OCI-M1 (cell line): Measurements from ENCODE around the gene EIF3J.
"Not testable (repeated sequence)": the region's sequence is repeated elsewhere in the genome, so short reads cannot be mapped to it uniquely, and the experiment has no call there.

Source experiments
- DNase-seq: peaks from one replicate; lab custom pipeline; 2025; lab: John Stamatoyannopoulos, UW

The EIF3J gene

GRCh38 chr15:44542596-44542995 is 5.6 kb downstream of the EIF3J start:
- DNase-seq = peak; percentile 39

DNA sequence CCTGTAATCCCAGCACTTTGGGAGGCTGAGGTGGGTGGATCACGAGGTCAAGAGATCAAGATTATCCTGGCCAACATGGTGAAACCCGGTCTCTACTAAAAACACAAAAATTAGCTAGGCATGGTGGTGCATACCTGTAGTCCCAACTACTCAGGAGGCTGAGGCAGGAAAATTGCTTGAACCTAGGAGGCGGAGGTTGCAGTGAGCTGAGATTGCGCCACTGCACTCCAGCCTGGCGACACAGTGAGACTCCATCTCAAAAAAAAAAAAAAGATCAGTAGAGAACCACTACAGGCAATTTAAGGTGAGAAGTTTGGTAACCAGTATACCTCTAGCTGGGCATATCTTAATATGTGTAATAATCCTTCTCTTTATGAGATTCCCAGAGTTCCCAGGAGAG is 7.8 kb downstream of the EIF3J start:
- DNase-seq = not testable (repeated sequence)

DNA sequence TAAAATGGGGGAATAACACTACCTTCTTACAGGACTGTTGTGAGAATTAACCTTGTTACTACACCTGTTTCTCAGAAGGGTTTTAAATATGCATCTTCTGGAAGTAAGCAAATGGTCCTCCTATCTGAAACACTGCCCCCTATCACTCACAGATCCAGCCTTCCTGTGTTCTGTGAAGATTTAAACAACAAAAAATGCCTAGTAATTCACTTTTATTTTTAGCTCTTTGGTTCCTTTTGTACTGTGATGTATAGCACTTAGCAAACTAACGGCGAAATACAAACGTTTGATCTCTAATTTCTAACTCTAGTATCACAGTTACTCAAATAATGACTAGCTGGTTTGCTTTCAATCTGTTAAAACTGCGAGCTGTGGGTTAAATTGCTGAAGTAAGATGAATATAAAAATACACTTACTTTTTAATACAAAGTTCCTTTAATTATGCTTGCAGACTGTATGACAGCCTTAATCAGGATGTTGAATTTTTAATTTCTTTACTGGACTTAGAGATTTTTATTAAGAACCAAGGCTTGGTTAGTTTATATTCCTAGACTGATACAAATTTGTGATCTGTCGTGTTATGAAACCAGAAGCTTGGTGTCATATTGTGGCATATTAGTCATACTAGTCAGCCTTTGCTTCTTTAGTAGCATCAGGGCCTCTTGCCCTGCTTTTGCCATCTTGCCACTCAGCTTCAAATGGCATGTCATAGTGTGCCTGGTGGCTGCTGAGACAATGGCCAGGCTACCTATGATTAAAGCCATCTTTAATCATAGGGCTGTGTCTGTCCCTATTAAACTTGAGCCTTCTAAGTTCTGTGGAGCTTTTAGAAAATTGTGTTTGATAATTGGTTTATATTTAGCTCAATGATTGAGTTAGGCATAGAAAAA is 9.2 kb downstream of the EIF3J start:
- DNase-seq = peak; percentile 36

- DNase-seq = not testable (repeated sequence)
Measured at GRCh38 chr15:44549152-44549551, 12.2 kb downstream of the EIF3J start.

DNA sequence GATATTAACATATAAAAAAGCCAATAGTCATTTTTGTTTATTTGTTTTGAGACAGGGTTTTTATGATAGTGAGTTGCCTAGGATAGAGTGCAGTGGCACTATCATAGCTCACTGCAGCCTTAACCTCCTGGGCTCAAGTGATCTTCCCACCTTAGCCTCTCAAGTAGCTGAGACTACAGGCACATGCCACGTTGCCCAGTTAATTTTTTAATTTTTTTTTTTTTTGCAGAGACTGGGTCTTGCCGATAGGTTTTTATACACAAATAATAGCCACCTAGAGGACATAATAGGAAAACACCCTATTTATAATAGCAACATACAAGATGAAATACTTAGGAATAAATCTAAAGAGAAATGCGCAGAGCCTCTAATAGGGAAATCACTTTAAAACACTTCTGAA is 13.3 kb downstream of the EIF3J start:
- peak; percentile 13 for DNase-seq

DNA sequence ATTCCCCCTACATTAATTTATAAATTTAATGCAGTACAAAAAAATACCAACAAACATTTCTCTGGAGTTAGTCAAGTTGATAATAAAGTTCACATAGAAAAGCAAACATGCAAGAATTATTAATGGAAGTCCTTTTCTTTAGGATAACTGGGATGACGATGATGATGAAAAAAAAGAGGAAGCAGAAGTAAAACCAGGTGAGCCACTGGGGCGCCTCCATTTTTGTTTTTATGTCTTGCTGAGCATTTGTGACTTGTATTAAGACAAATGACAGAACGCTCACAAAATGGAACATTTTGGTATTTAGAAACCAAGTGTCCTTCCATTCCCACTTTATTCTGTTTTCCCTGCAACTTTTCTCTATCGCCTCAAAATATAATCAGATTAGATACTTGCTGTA is 13.8 kb downstream of the EIF3J start:
- DNase-seq = no peak

GRCh38 chr15:44554934-44555723 is 18.2 kb downstream of the EIF3J start:
- peak; percentile 51 for DNase-seq

- not testable (repeated sequence) for DNase-seq
Measured at GRCh38 chr15:44560926-44561325, 24.0 kb downstream of the EIF3J start.

GRCh38 chr15:44565387-44566154 is 28.6 kb downstream of the EIF3J start:
- no peak for DNase-seq

DNA sequence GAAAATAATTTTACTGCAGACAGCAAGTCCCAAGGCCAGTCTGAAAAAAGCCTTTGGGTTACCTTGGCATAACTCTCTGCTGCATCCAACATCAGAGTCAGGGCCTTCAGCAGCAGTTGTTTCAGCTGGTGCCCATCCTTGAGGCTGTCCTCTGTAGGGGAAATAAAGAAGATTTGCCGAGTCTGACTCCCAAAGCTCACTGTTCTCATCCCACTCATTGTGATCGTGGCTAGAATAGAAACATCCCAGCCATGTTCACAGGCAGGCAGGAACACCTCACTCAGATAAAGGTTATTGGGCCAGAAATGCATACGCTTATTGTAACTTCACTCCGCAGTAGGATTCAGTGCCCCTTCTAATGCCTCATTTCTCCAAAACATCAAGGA is 29.2 kb downstream of the EIF3J start:
- no peak for DNase-seq

DNA sequence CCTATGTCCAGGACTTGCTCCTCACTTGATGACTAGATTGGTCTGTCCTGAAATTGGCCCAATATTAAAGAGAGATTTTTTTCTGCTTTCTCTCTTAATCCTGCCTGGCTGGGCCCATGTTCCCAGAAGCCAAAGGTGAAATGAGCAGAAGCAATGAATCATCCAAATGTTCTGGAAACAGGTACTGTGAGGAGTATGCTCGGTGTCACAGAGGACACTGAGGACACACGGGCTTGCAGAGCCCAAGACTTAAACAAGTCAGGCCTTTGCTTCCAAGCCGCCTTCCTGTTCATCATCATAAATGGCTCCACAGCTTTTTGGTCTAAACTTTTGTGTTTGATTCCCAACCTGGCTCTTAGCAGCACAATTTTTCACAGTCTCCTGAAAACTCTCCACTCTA is 31.4 kb downstream of the EIF3J start:
- no peak for DNase-seq

DNA sequence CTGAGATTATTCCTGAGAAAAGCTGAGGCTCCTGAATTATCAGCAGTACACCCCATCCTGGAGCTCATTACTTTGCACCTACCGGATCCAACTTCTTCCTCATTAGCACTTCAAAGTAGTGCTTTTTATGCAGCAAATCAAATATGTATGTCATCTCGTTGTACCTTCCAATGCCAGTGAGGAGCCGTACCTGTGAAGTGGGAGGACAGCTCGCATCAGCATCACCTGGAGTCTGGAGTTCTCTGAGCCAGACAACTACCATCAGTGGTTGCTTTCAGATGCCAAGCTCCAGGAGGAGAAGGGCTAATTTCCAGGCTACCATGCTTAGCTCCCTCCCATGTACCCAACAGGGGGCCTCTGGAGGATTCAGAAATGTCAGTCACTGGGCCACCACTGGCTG is 32.4 kb downstream of the EIF3J start:
- DNase-seq = no peak

- no peak for DNase-seq
Measured at GRCh38 chr15:44570361-44570760, 33.4 kb downstream of the EIF3J start.

- no peak for DNase-seq
Measured at GRCh38 chr15:44573386-44573785, 36.4 kb downstream of the EIF3J start.

- no peak for DNase-seq
Measured at GRCh38 chr15:44574734-44575133, 37.8 kb downstream of the EIF3J start.

DNA sequence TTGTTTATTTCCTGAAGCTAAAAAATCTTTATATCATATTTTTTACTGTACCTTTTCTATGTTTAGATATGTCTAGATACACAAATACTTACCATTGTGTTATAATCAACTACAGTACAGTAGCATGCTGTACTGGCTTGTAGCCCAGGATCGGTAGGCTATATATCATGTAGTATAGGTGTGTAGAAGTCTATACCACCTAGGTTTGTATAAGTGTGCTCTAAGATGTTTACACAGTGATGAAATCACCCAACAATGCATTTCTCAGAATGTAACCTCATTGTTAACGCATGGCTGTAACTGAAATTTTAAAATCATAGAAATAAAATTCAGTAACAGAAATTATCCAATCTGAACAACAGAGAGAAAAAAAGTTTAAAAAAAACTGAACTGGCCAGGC is 43.2 kb downstream of the EIF3J start:
- DNase-seq = no peak

DNA sequence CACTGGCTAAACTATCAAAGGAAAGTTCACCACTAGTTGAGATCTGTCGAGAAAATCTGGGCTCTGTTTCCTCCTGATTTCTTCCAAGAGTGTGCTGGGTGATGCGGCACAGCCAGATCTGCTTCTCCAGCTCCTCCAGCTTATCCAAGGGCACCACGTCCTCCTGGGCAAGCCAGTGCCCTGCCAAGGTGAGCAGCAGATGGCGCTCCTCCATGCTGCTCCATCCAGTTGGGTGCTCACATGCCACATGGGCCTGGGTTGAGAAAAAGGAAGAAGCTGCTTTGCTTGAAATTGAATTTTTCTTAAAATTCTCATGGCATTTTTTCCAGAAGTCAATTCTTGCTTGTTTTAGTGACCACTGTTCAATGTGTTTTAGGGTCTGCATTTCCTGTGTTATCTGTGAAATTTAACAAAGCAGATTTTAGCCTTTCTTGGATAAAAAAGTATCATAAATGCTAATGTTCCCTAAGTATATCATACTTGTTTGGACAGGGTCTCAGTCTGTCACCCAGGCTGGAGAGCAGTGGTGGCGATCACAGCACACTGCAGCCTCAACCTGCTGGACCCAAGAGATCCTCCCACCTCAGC is 47.3 kb downstream of the EIF3J start:
- peak; percentile 49 for DNase-seq

DNA sequence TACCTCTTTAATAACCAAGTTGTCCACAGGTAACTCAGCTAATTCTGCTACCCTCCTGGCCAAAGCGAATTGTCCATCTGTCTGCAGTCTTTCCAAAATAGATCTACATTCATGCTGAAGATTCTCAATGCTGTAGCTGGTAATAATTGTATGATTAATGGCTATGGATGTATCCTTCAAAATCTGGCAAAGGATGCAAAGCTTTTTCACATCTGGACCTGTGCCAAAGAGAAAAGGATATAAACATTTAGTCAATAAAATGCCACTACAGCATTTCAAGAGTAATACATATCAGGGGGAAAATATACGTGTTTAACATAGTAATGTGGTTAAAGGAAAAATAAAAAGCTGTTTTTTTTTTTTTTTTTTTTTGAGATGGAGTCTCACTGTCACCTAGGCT is 48.7 kb downstream of the EIF3J start:
- DNase-seq = no peak

GRCh38 chr15:44588541-44588940 is 51.6 kb downstream of the EIF3J start:
- no peak for DNase-seq

DNA sequence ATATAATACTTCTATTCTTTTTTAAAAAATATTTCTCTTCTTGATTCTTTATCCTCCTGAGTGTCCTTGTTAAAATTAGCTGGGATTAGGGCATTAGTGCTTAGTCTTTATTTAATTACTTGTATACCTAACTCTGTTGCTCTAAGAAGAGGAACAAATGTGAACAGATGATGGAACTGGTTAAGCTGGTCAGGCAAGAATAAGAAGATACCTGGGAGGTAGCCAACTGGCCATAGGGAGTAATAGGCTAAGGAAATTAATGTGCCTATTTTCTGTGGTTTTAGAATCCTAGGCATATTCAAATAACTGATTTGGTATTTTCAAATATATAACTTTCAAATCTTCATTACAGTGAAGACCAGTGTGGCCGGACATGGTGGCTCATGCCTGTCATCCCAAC is 54.4 kb downstream of the EIF3J start:
- DNase-seq = no peak

DNA sequence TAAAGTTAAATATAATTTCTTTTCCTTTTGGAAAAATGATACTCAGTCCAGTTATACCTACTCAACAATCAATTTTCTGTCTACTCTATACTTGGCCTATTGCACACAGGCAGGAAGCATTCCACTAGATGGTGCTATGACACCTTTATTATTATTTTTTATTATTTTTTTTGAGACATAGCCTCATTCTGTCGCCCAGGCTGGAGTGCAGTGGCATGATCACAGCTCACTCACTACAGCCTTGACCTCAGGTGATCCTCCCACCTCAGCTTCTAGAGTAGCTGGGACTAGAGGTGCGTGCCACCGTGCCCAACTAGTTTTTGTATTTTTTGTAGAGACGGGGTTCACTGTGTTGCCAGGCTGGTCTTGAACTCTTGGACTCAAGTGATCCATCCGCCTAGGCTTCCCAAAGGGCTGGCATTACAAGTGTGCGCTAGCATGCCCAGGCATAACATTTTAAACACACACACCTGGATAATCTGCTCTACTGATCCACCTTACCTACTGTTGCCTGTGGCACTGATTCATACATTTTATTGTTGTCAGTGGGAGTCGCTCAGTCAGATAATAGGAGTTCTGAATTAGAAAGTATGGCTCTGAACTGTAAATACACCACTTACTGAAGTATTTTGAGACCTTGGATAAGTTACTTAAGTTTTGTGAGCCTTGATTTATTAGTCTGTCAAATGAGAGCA is 56.2 kb downstream of the EIF3J start:
- DNase-seq = peak; percentile 48
